SK-N-SH (cell line): ENCODE measurements around the gene KRT40. TPM values are rescaled to one million over a fixed set of nuclear protein-coding genes. Genes with fewer than 3 reads are reported as not detected.

Source experiments
- CTCF ChIA-PET: fragments of 300-600, 350-600 bp; formaldehyde crosslinking; extraction: SDS; loops from one replicate; lab custom pipeline; 2021; lab: Yijun Ruan, JAX
- POLR2A ChIA-PET: fragments of 350-600 bp; sonication (Branson Sonifier 250); formaldehyde crosslinking; extraction: SDS; loops from one replicate; lab custom pipeline; 2020; ENCODE audit warnings: antibody characterized with exemption, inconsistent platforms; lab: Yijun Ruan, JAX
- DNase-seq: peaks from one replicate; pipeline ENCODE4 v3.0.0; 2012
- H2AFZ ChIP-seq: fragments of 200-600 bp; sonication (generic); 2 replicates; pipeline ENCODE4 v1.8.1; 2016; ENCODE audit warnings: antibody characterized with exemption, mild to moderate bottlenecking, low read depth
- H3F3A ChIP-seq: fragments of 200-600 bp; sonication (generic); replicated peaks from 2 replicates; pipeline ENCODE3; 2016; ENCODE audit warnings: antibody characterized with exemption, mild to moderate bottlenecking; ENCODE audit not compliant: insufficient read depth
- H3K27ac ChIP-seq, 2 experiments: fragments of 200-500 bp in 1 of 2; fragments of 200-600 bp in 1 of 2; sonication (Bioruptor generic) in 1 of 2; sonication (generic), shearing (Covaris generic) in 1 of 2; 2 replicates each; pipeline versions ENCODE4 v1.5.1 to v1.6.1; 2014 to 2016; ENCODE audit warnings: low read depth in 2 of 2, inconsistent platforms in 1 of 2, low read length in 1 of 2, mild to moderate bottlenecking in 1 of 2, mixed read lengths in 1 of 2
- H3K27me3 ChIP-seq: fragments of 200-600 bp; sonication (generic), shearing (Covaris generic); 2 replicates; pipeline ENCODE4 v1.6.1; 2016; ENCODE audit warnings: mixed run types; ENCODE audit not compliant: insufficient read depth
- H3K36me3 ChIP-seq, 2 experiments: fragments of 200-500 bp in 1 of 2; fragments of 200-600 bp in 1 of 2; sonication (Bioruptor generic) in 1 of 2; sonication (generic) in 1 of 2; replicated peaks in 1 of 2; 2 replicates each; pipeline versions ENCODE3 to v1.5.1; 2014 to 2016; ENCODE audit warnings: low read length in 1 of 2, mild to moderate bottlenecking in 1 of 2; ENCODE audit not compliant: insufficient read depth in 2 of 2, control insufficient read depth in 1 of 2
- H3K4me1 ChIP-seq, 2 experiments: fragments of 200-500 bp in 1 of 2; fragments of 200-600 bp in 1 of 2; sonication (Bioruptor generic) in 1 of 2; sonication (generic), shearing (Covaris generic) in 1 of 2; 2 replicates each; pipeline versions ENCODE4 v1.5.1 to v1.6.1; 2014 to 2016; ENCODE audit warnings: low read depth in 1 of 2, low read length in 1 of 2, mixed run types in 1 of 2; ENCODE audit not compliant: insufficient read depth in 2 of 2, control insufficient read depth in 1 of 2
- H3K4me2 ChIP-seq: fragments of 200-600 bp; sonication (generic), shearing (Covaris generic); 2 replicates; pipeline ENCODE4 v1.6.1; 2017; ENCODE audit warnings: mixed run types
- H3K4me3 ChIP-seq, 2 experiments: fragments of 200-500 bp in 1 of 2; fragments of 200-600 bp in 1 of 2; sonication (Bioruptor generic) in 1 of 2; sonication (generic), shearing (Covaris generic) in 1 of 2; 2 replicates each; pipeline versions ENCODE4 v1.5.1 to v1.8.1; 2014 to 2016; ENCODE audit warnings: low read depth in 2 of 2, inconsistent platforms in 1 of 2, low read length in 1 of 2, mild to moderate bottlenecking in 1 of 2, mixed read lengths in 1 of 2, moderate library complexity in 1 of 2
- H3K79me2 ChIP-seq: fragments of 200-600 bp; sonication (generic); 2 replicates; pipeline ENCODE4 v1.8.1; 2017; ENCODE audit warnings: mild to moderate bottlenecking; ENCODE audit not compliant: insufficient read depth
- H3K9ac ChIP-seq: fragments of 200-600 bp; sonication (generic); 2 replicates; pipeline ENCODE4 v1.6.1; 2017; ENCODE audit warnings: mixed run types
- H3K9me2 ChIP-seq: fragments of 200-600 bp; sonication (generic); 2 replicates; pipeline ENCODE4 v1.6.1; 2017; ENCODE audit warnings: mixed run types
- H3K9me3 ChIP-seq: fragments of 200-600 bp; sonication (generic); 2 replicates; pipeline ENCODE4 v1.6.1; 2017; ENCODE audit warnings: mixed run types, mild to moderate bottlenecking, moderate library complexity
- H4K20me1 ChIP-seq: fragments of 200-600 bp; sonication (generic); 2 replicates; pipeline ENCODE4 v1.6.1; 2017; ENCODE audit warnings: mild to moderate bottlenecking, mixed run types; ENCODE audit not compliant: insufficient read depth
- CTCF ChIP-seq: fragments of 200-600 bp; sonication (generic); IDR thresholded peaks from 2 replicates; pipeline ENCODE4 v1.6.1; 2017; ENCODE audit warnings: antibody characterized with exemption, mild to moderate bottlenecking, moderate library complexity
- IRF3 ChIP-seq: fragments of 150-350 bp; IDR thresholded peaks from 2 replicates; pipeline ENCODE4 v1.6.1; 2016; ENCODE audit warnings: mild to moderate bottlenecking, low read depth, low read length
- PBX3 ChIP-seq: IDR thresholded peaks from 2 replicates; pipeline ENCODE4; 2012
- REST ChIP-seq: IDR thresholded peaks from 2 replicates; pipeline ENCODE4 v1.6.1; 2012; ENCODE audit warnings: mild to moderate bottlenecking, low read depth, low read length, moderate library complexity
- RFX5 ChIP-seq: IDR thresholded peaks from 2 replicates; pipeline ENCODE4 v1.6.1; 2012; ENCODE audit warnings: mild to moderate bottlenecking, improper control_type of control experiment, low read length
- SMC3 ChIP-seq: IDR thresholded peaks from 2 replicates; pipeline ENCODE4 v1.6.1; 2012; ENCODE audit warnings: low read depth, low read length, improper control_type of control experiment
- YY1 ChIP-seq: IDR thresholded peaks from 2 replicates; pipeline ENCODE4 v1.4.0; 2012; ENCODE audit warnings: low read depth, mild to moderate bottlenecking
- ZBTB33 ChIP-seq: IDR thresholded peaks from 2 replicates; pipeline ENCODE4 v1.4.0; 2012; ENCODE audit warnings: low read depth, borderline replicate concordance
- WGBS: methylation state at CpG from one replicate; pipeline ENCODE4 v1.1.6; 2017; ENCODE audit warnings: low lambda C conversion rate; 5-methylcytosine and 5-hydroxymethylcytosine counted together
- polyA plus RNA-seq, 3 experiments: library from polyadenylated mRNA; depleted of rRNA; stranded (reverse); fragments of >200 nt; gene quantifications; 2 replicates each; pipeline ENCODE4 v1.2.3, GENCODE V29; 2012

The KRT40 gene
- polyA plus RNA-seq, 1 of the 3 experiments (the other 2 are of a cell fraction): not detected

- 21% methylated on average over 1 of the region's 1 CpG for WGBS
- ChIA-PET CTCF (no interaction called here), POLR2A (no interaction called here)
- no peak overlapping the region for H3K9ac ChIP-seq
- no peaks in the 10 kb centered on the region for H3K79me2 ChIP-seq
- H3K4me3 ChIP-seq: no peak overlapping the region
- H3K9me3 ChIP-seq: no peaks in the 10 kb centered on the region
- H3K4me1 ChIP-seq: no peaks in the 10 kb centered on the region
- H3K4me2 ChIP-seq: no peak overlapping the region
- H3K27me3 ChIP-seq: no peaks in the 10 kb centered on the region; the same call in 1 of the 2 replicates
- H3F3A ChIP-seq: no peaks in the 10 kb centered on the region
- peaks cover 0 to 4% of the 10 kb centered on the region in 2 experiments for H3K36me3 ChIP-seq
- no peak overlapping the region for H2AFZ ChIP-seq
- TF ChIP-seq RFX5 (no peak), IRF3 (no peak), PBX3 (no peak), SMC3 (no peak), ZBTB33 (no peak), YY1 (no peak), CTCF (no peak)
- H3K9me2 ChIP-seq: no peaks in the 10 kb centered on the region
- no peak overlapping the region for H3K27ac ChIP-seq
- no peak for DNase-seq
- no peaks in the 10 kb centered on the region for H4K20me1 ChIP-seq
Measured at GRCh38 chr17:40967582-40967981, 16.5 kb downstream of the KRT40 start.

GRCh38 chr17:40966848-40967247, 17.3 kb downstream of the KRT40 start, which contains the start of gene KRT39:
Gene KRT39 (minus strand): TSS chr17:40966948. CDS start chr17:40966856, 92 bp downstream.
- H3K27ac ChIP-seq: no peak within 1 kb of the TSS
- H3K36me3 ChIP-seq: peaks cover 0 to 4% of the 10 kb centered on the region in 2 experiments
- no peaks in the 10 kb centered on the region for H3F3A ChIP-seq
- CTCF ChIA-PET: no interaction called here
- H3K9me3 ChIP-seq: no peaks in the 10 kb centered on the region
- no peaks in the 10 kb centered on the region for H3K4me1 ChIP-seq
- no peaks in the 10 kb centered on the region for H3K9me2 ChIP-seq
- no peak within 1 kb of the TSS for H2AFZ ChIP-seq
- POLR2A ChIA-PET: no interaction called here
- H3K9ac ChIP-seq: no peak within 1 kb of the TSS
- no peak within 1 kb of the TSS for H3K4me3 ChIP-seq
- TF ChIP-seq SMC3 (no peak), REST (no peak)
- H3K79me2 ChIP-seq: no peaks in the 10 kb centered on the region
- no peak within 1 kb of the TSS for H3K4me2 ChIP-seq
- WGBS: 5% methylated on average over 1 of the region's 1 CpG
- no peaks in the 10 kb centered on the region; the same call in 1 of the 2 replicates for H3K27me3 ChIP-seq
- H4K20me1 ChIP-seq: no peaks in the 10 kb centered on the region
- DNase-seq: no peak
